COR-L47 (cell line): ENCODE results near the gene GAD1.

Source experiments
- DNase-seq: peaks from one replicate; lab custom pipeline; 2025; lab: John Stamatoyannopoulos, UW

Gene GAD1

DNA sequence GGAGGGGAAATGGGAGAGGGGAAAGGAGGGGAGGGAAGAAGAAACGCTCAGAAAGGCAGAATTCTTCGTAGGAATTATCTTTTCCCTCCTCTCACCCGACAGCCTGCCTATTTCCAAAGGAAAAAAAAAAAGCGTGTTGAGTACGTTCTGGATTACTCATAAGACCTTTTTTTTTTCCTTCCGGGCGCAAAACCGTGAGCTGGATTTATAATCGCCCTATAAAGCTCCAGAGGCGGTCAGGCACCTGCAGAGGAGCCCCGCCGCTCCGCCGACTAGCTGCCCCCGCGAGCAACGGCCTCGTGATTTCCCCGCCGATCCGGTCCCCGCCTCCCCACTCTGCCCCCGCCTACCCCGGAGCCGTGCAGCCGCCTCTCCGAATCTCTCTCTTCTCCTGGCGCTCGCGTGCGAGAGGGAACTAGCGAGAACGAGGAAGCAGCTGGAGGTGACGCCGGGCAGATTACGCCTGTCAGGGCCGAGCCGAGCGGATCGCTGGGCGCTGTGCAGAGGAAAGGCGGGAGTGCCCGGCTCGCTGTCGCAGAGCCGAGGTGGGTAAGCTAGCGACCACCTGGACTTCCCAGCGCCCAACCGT, at the start of gene GAD1:
Gene GAD1 (plus strand): TSS at position 384 of the 589 bp plus-strand sequence. CDS start 1,705 bp downstream, outside the sequence.
- DNase-seq = peak; percentile 83

DNA sequence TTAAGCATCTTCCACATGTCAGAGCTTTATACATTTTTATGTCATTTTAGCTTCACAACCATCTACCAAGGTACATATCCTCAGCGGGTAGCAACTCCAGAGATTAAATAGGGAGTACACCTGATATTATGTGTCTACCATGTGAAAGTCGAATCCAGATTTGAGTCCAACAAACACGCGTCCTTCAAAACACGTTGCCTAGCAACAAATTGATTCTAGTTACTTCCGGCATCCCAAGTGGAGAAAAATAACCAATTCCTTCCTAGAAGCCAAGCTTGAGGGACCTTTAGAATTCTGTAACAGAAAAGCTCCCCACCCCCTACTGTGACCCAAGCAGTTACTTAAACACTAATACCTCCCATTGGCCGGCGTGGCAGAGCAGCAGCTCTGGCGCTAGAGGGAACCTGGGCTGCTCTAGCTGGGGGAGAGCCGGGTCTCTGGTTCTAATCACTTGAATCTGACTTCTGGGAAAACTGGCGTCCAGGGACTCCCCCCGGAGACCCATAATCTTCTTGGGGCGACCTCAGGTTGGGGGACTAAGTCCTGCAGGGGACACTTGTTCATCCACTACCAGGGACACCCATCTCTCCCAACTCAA, 46.6 kb upstream of the GAD1 start, which contains the start of gene ERICH2:
Gene ERICH2 (plus strand): TSS at position 371 of the 598 bp plus-strand sequence. CDS start 304 bp downstream, outside the sequence.
- peak; percentile 66 for DNase-seq

DNA sequence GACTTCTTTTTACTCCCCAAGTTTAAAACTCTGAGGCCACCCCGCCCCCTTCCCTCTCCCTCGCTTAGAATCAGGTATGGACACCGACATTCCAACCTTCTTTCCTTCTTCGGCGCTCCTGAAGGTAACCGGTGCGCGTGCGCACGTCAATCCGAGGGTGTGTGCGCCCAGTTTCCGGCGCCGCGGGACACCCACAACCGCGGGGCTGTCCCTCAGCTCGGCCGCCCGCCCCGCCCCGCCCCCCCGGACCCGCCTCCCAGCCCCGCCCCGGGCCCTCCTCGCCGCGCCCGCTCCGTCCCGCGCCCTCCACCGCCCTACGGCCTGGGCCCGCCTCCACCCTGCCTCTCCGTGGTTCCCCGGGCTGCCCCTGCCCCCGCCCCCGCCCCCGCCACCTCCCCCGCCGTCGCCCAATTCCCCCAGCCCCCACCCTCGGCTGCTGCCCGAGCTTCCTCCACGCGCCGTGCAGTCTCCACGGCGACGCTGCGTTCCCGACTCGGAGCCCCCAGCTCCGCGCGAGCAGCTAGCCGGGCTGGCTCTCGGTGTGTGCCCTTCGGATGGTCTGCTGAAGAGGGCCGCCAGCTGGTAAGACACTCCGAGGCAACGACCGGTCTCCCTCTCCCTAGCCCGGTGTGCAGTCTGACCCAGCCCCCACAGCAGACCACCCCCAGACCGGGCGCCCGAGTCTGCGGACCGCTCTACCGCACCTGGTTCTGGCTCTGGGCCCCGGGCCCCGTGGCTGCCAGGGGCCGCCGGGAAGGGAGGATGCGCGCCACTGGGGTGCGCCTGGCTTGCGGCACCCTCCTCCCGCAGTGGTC, 45.9 kb upstream of the GAD1 start:
- peak; percentile 85 for DNase-seq

DNA sequence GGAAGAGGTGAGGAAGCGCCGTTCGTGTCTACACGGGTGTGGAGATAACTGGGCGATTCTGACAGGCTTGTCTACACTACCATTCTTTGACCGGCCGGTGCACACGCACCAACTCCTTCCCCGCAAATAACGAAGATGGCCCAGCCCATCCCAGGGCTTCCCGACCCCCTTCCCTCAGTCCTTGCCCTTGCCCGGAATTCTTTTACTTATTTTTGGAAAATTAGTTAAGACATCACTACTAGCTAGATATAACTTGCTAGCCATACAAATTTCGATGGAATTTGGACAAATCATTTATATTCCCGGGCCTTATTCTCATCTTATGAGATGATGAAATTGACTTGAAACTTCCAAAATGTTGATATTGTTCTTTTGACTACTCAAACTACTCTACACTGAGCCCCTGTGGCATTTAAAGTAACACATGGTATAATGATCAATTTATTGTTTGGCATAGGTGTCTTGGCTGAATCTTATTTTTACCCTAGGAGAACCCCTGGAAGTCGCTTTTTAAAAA, 45.2 kb upstream of the GAD1 start:
- no peak for DNase-seq

DNA sequence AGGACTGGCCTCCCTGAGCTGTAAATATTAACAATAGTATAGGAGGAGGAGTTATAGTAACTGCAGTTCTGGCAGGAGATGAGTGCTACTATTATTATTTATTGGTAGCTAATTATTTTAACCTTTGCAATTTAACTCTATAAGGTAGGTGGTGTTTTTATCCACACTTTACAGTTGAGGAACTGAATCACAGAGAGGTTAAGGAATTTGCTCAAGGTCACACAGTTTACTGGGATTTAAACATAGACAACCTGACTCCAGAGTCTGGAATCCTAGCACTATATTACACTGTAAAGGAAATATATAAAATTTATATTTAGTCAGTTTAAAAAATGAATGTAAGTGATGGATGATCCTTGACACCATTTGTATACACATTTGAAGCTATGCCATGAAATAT, 44.4 kb upstream of the GAD1 start:
- no peak for DNase-seq

DNA sequence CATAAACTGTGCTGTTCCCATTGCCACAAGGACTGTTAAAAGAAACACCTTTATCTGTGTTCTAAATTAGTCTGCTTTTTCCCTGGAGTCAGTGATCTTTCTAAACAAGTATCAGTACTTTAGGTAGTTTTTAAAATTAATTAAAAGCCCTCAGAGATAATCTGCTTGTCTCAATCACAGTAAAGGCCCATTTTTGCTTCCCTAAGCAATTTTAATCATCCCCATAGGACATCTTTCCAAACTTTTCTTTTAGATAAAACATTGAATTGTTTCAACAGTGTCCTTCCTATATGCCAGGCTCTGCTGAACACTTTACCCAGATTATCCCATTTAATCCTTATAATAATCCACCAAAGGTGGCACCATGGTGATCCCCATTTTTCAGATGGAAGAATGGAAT, 42.6 kb upstream of the GAD1 start:
- no peak for DNase-seq

DNA sequence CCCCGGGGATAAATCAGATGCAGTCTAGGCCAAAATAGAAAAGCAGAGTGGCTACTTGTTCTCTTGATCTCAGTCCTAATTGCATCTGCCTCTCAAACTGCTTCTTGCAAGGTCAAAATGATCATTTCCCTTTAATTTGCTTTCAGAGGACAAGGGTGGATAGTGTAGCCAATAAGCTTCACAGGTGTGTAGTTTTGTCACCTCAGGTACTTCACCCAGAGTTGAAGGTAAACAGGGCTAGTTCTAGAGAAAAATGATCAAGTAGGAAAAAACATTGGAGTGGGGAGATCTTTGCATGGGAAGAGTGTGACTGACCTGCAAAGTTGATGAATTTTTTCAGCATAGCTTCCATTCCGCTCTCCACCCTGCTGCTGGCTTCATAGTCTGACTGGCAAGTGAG, 37.8 kb upstream of the GAD1 start:
- DNase-seq = no peak

DNA sequence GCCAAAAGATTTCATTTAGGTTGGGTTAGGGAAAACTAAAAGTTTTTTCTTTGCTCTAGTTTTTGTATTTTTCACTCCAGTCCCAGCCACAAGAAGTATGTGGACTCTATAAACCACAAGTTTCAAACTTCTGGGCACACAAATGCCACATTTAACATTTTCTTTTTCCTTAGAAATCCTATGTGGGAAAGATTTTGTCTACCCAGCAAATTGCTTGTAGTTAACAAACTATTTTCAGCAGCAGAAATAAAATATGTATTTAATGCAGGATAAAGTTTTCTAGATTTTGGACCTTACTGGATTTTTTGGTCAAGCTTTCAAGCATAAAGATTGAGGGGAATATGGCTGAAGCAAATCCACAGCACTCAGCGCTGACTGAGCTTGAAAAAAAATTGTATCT, 37.4 kb upstream of the GAD1 start:
- no peak for DNase-seq

DNA sequence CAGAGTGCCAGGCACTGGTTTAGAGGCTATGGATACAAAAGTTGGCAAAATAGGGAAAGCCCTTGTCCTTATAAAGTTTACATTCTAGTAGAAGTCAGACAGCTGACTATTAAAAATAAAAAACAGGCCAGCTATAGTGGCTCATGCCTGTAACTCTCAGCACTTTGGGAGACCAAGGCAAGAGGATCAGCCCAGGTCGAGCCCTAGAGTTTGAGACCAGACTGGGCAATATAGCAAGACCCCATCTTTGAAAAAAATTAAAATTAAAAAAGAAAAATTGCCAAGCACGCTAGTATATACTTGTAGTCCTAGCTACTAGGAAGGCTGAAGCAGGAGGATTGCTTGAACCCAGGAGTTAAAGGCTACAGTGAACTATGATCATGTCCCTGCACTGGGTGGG, 34.0 kb upstream of the GAD1 start:
- no peak for DNase-seq

DNA sequence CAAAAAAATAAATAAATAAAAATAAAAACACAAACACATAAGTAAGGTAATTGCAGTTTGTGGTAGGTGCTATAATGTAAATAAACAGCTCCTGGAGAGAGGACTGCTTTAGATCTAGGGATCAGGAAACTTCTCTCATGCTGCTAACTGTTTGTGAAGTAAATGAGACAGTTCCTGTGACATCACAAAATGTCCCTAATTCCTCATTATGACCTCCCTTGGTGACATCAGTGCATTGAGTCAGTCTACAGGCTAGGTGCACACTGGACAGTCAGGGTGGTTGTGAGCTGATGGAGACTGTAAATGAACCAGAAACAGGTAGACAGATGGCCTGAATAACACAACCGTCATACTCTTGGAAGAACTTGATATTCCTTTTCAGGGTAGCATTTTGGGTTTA, 33.1 kb upstream of the GAD1 start:
- no peak for DNase-seq

DNA sequence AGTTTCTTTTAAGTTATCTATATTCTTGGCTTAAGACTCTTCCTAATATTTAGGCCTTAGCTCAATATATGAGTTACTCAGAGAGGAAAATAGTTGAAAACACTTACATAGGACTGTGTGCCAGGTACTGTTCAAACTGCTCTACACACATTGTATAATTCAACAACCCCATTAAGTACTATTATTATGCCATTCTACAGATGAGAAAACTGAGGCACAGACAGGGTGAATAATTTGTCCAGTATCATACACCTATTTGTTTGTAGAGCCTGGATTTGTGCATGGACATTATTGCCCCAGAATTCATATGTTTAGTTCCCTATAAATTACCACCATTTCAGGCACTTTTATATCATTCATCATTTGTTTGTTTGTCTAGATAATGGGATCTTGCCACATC, 17.7 kb upstream of the GAD1 start:
- DNase-seq = no peak

DNA sequence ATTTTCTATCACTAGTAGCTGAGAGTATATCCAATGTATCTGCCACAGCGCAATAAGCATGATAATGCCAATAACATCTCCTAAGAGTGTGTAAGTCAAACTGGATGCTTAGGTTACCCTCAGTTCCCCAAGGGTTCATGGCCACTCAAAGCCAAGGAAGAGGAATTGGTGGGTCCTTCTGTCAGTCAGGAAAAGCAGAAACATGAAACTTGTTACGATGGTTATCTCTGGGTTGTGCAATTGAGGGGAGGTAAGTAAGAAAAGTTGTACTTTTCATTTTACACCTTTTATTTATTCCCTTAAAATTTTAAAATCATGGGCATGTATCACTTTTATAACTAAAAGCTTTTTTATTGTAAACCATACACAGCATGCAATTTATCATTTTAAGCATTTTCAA, 10.1 kb upstream of the GAD1 start:
- DNase-seq = no peak

DNA sequence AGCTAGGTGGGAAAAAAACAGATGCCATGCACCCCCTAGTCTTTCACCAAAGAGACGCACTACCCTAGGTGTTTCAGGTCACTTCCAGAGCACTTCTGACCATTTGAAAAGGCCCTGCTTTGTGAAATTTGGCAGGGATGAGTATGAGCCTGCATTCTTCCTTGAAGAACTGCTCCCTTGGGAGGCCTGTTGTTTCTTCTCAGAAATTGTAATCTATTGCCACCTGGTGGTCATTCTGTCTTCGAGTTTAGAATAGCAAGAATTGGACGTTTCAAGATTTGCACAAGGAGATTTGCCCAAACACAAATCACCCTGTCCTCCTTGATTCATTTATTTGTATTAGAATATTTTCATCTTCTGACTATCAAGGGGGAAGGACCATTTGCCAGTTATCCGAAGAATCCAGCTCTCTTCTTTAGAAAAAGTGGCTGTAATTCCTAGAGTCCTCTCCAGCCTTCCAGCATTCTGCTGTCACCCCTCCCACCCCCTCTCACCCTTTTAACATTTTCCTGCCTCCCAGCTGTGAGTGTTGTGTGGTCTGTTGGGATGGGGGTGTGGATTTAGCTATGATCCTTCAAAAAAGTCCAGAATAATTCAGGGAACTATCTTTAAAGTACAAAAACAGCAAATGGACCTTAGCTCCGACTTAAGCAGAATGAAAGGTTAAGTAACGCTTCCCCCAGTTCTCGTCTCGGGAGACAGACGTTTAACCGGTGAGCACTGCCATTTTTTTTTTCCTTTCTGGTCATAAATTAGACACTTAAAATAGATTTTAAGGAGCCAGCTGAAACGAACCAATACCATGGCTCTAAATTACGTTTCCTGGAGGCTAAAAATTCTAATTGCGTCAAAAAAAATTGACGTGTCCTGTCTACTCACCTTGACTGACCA, 3.7 kb upstream of the GAD1 start:
- peak; percentile 87 for DNase-seq

DNA sequence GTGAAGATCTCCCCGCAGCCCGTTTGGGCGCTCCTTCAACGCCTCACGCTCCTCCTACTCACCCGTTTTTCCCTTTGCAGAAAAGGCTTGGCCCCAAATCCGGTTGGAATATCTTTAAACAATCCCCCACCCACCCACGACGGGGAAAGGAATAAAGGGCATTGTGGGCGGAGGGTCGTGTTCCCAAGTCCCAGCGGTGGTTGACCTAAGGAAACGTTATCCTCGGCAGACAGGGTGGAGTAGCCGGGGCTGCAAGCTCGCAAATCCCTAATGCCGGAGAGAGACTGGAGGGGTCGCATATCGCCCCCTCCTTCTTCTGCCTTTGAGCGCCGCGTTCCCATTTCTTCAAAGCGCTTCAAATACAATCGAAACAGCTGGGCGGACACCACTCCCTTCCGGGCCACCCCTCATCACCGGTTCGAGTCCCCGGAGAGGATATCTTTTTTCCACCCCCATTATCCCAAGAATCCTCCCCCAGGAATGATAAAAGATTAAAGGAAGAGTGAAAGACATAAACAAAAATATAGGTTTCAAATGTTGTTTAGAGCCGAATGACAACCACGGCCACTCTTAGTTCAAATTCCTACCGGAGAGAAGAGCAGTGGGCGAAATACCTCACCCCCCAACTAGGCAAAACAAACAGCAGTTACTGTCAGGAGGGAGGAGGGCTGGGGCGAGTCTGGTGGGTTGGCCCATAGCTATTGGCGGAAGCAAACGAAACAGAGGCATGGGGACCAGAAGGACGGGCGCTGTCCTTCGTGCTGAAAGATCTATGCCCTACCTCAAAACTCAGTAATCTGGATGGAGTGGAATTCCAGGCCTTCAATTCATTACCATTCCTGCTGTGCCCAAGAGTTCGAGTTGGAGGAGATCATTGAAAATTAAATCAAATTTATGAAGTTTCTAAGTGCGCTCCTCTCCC, 2.8 kb upstream of the GAD1 start:
- DNase-seq = no peak

DNA sequence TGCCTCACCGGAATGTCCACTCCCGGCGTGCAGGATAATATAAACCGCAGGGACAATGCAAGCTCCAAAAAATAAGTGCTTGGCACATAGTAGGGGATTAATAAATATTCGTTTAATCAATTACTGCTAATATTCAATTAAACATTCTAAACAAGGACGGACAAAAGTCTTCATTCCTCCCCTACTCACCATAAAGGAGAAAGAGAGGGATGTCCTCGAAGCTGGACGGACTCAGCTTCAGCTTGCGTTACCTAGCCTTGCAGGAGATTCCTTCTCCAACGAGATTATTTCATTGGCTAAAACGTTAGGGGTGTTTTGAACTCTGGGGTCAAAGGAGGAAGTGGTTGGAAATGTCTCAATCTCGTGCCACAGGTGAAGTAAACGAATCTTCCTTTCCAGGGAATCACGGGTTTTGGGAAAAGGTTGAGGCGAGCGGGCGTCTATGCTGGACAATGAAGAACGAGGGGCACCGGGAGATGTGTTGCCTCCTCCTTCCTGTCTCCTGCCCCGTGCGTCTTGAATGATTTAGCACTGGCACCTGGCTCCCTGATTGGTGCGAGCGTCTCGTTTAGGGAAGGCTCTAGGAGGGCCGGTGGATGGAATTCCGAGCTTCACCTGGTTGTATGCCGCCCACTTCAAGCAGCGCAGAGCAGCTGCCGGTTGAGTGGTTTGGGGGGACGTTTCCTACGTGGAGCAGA, 2.0 kb upstream of the GAD1 start:
- peak; percentile 29 for DNase-seq

DNA sequence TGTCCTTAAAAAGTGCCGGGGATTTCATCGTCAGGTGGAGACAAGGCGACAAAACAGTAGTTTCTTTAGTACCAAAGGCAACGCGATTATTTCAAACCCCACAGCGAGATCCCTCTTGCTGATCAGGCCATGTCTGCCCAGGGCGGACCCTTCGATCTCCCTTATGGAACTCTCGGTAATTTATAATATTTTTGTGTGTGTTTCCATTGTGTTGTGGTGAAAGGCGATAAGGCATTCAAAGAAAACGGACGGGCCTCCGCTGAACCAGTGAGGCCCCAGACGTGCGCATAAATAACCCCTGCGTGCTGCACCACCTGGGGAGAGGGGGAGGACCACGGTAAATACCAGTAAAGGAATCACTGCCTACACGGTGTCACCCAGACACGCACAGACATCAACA, 1.4 kb upstream of the GAD1 start:
- DNase-seq = no peak

DNA sequence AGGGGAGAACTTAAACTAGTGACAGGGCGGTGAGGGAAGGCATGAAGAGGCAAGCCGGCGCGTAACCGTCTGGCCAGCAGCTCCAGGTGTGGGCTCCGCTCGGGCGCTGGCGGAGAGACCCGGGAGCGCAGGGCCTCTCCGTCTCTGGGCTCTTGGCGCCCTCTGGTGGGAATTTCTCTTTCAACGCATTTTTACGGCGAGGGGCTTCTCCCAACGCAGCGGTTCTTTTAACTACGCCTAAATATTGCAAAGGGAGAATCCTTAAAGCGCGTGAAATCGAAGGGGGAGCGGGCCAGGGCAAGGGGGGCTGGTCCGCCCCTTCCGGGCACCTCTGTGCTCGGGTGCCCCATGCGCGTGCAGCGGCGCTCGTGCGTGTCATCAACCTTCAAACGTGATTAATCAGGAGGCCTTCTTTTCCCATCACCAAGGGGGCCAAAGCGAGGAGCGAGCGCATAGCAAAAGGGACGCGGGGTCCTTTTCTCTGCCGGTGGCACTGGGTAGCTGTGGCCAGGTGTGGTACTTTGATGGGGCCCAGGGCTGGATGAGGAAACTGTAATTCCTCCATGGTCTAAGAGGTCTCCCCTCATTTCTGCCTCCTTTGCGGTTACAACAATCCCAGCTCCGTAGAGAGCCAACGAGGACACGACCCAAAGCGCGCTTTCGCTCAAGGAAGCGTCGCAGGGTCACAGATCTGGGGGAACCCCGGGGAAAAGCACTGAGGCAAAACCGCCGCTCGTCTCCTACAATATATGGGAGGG, 762 bp upstream of the GAD1 start:
- DNase-seq = peak; percentile 77

DNA sequence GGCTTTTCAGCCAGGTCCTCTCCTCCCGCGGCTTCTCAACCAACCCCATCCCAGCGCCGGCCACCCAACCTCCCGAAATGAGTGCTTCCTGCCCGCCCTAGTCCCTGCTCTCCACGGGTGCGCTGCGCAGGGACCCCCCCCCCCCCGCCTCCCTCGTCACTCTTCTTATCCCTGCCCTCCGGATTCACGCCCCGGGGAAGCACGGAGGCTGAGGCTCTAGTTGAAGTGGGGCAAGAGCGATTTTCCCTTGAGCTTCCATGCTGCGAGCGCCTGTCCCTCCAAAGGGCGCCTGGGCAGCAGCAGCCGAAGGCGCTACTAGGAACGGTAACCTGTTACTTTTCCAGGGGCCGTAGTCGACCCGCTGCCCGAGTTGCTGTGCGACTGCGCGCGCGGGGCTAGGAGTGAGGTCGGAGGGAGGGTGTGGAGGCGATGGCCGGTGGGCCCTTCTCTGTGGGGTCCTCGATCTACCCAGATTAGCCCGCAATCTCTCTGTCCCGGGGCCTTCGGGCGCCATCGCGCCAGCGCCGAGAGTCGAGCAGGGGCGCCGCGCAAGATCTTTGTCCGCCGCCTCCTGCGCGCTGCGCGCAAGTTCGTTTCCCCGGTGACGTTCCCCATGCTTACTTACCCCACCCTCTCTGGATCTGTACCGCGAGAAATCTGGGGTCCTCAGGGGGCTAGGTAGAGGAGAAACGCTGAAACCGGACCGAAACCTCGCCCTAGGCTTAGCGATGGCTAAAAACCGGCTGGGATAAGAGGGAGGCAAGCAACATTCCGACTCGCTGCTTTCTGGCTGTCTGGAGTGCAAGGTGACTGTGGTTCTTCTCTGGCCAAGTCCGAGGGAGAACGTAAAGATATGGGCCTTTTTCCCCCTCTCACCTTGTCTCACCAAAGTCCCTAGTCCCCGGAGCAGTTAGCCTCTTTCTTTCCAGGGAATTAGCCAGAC, 677 bp downstream of the GAD1 start:
- DNase-seq = peak; percentile 45
